K562 (cell line): ENCODE results near the gene OPCML.

Experiments
- FOS ChIP-seq: IDR thresholded peaks from 3 replicates; pipeline ENCODE4 v1.6.1; 2011; ENCODE audit not compliant: insufficient read length; ENCODE audit errors: extremely low read depth
- FOSL1 ChIP-seq: fragments of 200-800 bp; sonication (Bioruptor generic); conservative IDR thresholded peaks from 2 replicates; pipeline ENCODE4 v1.6.1; 2016; ENCODE audit warnings: missing genetic modification characterization, missing compliant biosample characterization
- NR1H2 ChIP-seq: sonication (generic); formaldehyde crosslinking; IDR thresholded peaks from 2 replicates; pipeline ENCODE4 v1.4.0; 2020; ENCODE audit warnings: mild to moderate bottlenecking, missing genetic modification reagents
- NRF1 ChIP-seq, 2 experiments: fragments of 450-650 bp; IDR thresholded peaks in 1 of 2; conservative IDR thresholded peaks in 1 of 2; 2 replicates each; pipeline ENCODE4 v1.6.1; 2014; ENCODE audit warnings: mild to moderate bottlenecking in 2 of 2
- POLR2A ChIP-seq: fragments of 450-650 bp; conservative IDR thresholded peaks from 2 replicates; pipeline ENCODE4 v1.6.1; 2016
- STAT5B ChIP-seq: fragments of 250-450 bp; sonication (Bioruptor Pico); IDR thresholded peaks from 2 replicates; pipeline ENCODE4 v1.8.0; 2021; ENCODE audit warnings: mild to moderate bottlenecking, inconsistent platforms
- TBP ChIP-seq: optimal IDR thresholded peaks from 2 replicates; pipeline ENCODE3; 2011; ENCODE audit warnings: low read depth, low read length, improper control_type of control experiment
- TCF3 ChIP-seq: sonication (generic); formaldehyde crosslinking; IDR thresholded peaks from 2 replicates; pipeline ENCODE4 v1.4.0; 2020; ENCODE audit warnings: mild to moderate bottlenecking, missing genetic modification reagents
- TCF7 ChIP-seq: sonication (generic); IDR thresholded peaks from 2 replicates; pipeline ENCODE4 v1.6.1; 2016; ENCODE audit warnings: antibody characterized with exemption, borderline replicate concordance
- TF ChIP-seq, protein P1 (sequence below): sonication (generic); formaldehyde crosslinking; IDR thresholded peaks from 2 replicates; pipeline ENCODE4 v1.9.0; 2022; ENCODE audit warnings: mild to moderate bottlenecking, missing genetic modification reagents
- TF ChIP-seq, protein P2 (sequence below), 3 experiments: IDR thresholded peaks in 2 of 3; conservative IDR thresholded peaks in 1 of 3; 2 replicates each; pipeline ENCODE4 v1.5.1; 2011 to 2012; ENCODE audit warnings: low read length in 3 of 3, mild to moderate bottlenecking in 3 of 3, control low read depth in 2 of 3, improper control_type of control experiment in 1 of 3, inconsistent platforms in 1 of 3, low read depth in 1 of 3, mixed read lengths in 1 of 3, moderate library complexity in 1 of 3; ENCODE audit not compliant: insufficient read depth in 2 of 3

DNA sequence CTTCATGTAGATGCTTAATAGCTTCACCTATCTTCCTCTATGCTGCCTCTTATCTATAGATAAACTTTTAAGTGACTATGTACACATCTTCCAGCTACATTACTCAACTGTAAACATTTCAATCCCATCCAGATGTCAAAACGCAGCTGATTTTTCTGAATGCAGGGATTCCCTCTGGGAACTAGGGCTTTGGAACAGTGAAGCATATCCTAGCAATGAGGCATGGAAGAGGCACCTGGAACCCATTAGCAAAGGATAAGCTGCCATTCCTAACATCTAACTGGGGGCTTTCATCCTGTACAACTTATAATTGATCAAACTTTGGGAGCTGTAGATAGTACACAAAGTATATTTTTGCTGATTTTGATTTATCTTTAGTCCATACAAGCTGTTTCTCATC, 40.8 kb upstream of the OPCML start:
- no peak for TF ChIP-seq STAT5B
- no peak for TF ChIP-seq NRF1 (conservative IDR thresholded peaks at IDR 0.05 in 1 of 2, IDR thresholded peaks at IDR 0.05 in 1 of 2)
- no peak for TF ChIP-seq TCF3
- no peak for TF ChIP-seq TBP
- no peak for TF ChIP-seq NR1H2
- TF ChIP-seq, protein P1, sequence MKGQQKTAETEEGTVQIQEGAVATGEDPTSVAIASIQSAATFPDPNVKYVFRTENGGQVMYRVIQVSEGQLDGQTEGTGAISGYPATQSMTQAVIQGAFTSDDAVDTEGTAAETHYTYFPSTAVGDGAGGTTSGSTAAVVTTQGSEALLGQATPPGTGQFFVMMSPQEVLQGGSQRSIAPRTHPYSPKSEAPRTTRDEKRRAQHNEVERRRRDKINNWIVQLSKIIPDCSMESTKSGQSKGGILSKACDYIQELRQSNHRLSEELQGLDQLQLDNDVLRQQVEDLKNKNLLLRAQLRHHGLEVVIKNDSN (CRISPR knock-in tag) = no peak
- TF ChIP-seq, protein P2, sequence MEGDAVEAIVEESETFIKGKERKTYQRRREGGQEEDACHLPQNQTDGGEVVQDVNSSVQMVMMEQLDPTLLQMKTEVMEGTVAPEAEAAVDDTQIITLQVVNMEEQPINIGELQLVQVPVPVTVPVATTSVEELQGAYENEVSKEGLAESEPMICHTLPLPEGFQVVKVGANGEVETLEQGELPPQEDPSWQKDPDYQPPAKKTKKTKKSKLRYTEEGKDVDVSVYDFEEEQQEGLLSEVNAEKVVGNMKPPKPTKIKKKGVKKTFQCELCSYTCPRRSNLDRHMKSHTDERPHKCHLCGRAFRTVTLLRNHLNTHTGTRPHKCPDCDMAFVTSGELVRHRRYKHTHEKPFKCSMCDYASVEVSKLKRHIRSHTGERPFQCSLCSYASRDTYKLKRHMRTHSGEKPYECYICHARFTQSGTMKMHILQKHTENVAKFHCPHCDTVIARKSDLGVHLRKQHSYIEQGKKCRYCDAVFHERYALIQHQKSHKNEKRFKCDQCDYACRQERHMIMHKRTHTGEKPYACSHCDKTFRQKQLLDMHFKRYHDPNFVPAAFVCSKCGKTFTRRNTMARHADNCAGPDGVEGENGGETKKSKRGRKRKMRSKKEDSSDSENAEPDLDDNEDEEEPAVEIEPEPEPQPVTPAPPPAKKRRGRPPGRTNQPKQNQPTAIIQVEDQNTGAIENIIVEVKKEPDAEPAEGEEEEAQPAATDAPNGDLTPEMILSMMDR (IDR thresholded peaks at IDR 0.05 in 2 of 3, conservative IDR thresholded peaks at IDR 0.05 in 1 of 3; ENCODE audit: insufficient read depth in 2 of 3, low read depth in 1 of 3, low read length in 3 of 3) = no peak
- TF ChIP-seq TCF7 = no peak
- no peak for TF ChIP-seq FOS
- no peak for TF ChIP-seq POLR2A
- no peak for TF ChIP-seq FOSL1
